OCI-LY7 (cell line): Measurements from ENCODE around the gene CYB561D1. TPM values are rescaled to one million over a fixed set of nuclear protein-coding genes. Genes with fewer than 3 reads are reported as not detected.

Source experiments
- BruUV-seq: library from RNA; stranded (reverse); fragments of 400-500 nt; replicated peaks from 2 replicates; lab custom pipeline; 2021; lab: Mats Ljungman, UMichigan
- CTCF ChIA-PET: fragments of 300-600 bp; sonication (Branson Sonifier 250); formaldehyde crosslinking; loops from one replicate; lab custom pipeline; 2022; ENCODE audit warnings: antibody characterized with exemption; ENCODE audit not compliant: unreplicated experiment; lab: Charles Lee
- POLR2A ChIA-PET: fragments of 300-600 bp; sonication (Branson Sonifier 250); formaldehyde crosslinking; loops from one replicate; lab custom pipeline; 2022; ENCODE audit warnings: antibody characterized with exemption; lab: Charles Lee
- DNase-seq: peaks from one replicate; pipeline ENCODE4 v3.0.0-alpha.2; 2015; ENCODE audit warnings: low spot score
- H2AFZ ChIP-seq: fragments of 200-600 bp; sonication (generic), shearing (Covaris generic); 2 replicates; pipeline ENCODE4 v1.6.1; 2014; ENCODE audit warnings: mild to moderate bottlenecking, antibody characterized with exemption, low read length, moderate library complexity
- H3K27ac ChIP-seq: fragments of 200-600 bp; sonication (generic); 2 replicates; pipeline ENCODE4 v1.5.1; 2014; ENCODE audit warnings: mixed run types, low read depth, mild to moderate bottlenecking, moderate library complexity, low read length, inconsistent platforms; ENCODE audit not compliant: poor library complexity, severe bottlenecking
- H3K36me3 ChIP-seq: fragments of 200-600 bp; sonication (generic); 2 replicates; pipeline ENCODE4 v1.6.1; 2014; ENCODE audit warnings: mild to moderate bottlenecking, antibody characterized with exemption, low read length, moderate library complexity, mixed read lengths; ENCODE audit not compliant: insufficient read depth
- H3K4me1 ChIP-seq: fragments of 200-600 bp; sonication (generic); 2 replicates; pipeline ENCODE4 v1.5.1; 2014; ENCODE audit warnings: mild to moderate bottlenecking, low read length; ENCODE audit not compliant: insufficient read depth, poor library complexity, severe bottlenecking
- H3K4me2 ChIP-seq: fragments of 200-600 bp; sonication (generic); 2 replicates; pipeline ENCODE4 v1.6.1; 2014; ENCODE audit warnings: mild to moderate bottlenecking, low read length
- H3K4me3 ChIP-seq: fragments of 200-600 bp; sonication (generic); 2 replicates; pipeline ENCODE4 v1.5.1; 2014; ENCODE audit warnings: mild to moderate bottlenecking, low read depth, low read length; ENCODE audit not compliant: poor library complexity, severe bottlenecking
- H3K79me2 ChIP-seq: fragments of 200-600 bp; sonication (generic); 2 replicates; pipeline ENCODE4 v1.6.1; 2016; ENCODE audit warnings: low read depth, mild to moderate bottlenecking, low read length, moderate library complexity, mixed read lengths; ENCODE audit not compliant: insufficient read depth
- H3K9me2 ChIP-seq: fragments of 200-600 bp; sonication (generic); 2 replicates; pipeline ENCODE4 v1.6.1; 2016; ENCODE audit warnings: mild to moderate bottlenecking, low read length, mixed read lengths; ENCODE audit not compliant: insufficient read depth
- H3K9me3 ChIP-seq: fragments of 200-600 bp; sonication (generic); 2 replicates; pipeline ENCODE4 v1.6.1; 2014; ENCODE audit warnings: mild to moderate bottlenecking, mixed run types, low read length, mixed read lengths
- H4K20me1 ChIP-seq: fragments of 200-600 bp; sonication (generic); 2 replicates; pipeline ENCODE4 v1.6.1; 2014; ENCODE audit warnings: mild to moderate bottlenecking, antibody characterized with exemption, low read length, moderate library complexity, mixed read lengths; ENCODE audit not compliant: insufficient read depth
- CTCF ChIP-seq: fragments of 200-600 bp; sonication (generic); conservative IDR thresholded peaks from 2 replicates; pipeline ENCODE4 v1.5.1; 2014; ENCODE audit warnings: mild to moderate bottlenecking, antibody characterized with exemption, low read length, moderate library complexity, mixed read lengths
- EZH2phosphoT487 ChIP-seq: fragments of 200-600 bp; sonication (generic); IDR thresholded peaks from 2 replicates; pipeline ENCODE4 v1.6.1; 2018; ENCODE audit warnings: low read depth, borderline replicate concordance, mild to moderate bottlenecking, mixed run types, antibody characterized with exemption, low read length, moderate library complexity, mixed read lengths
- intact Hi-C: fragments of 100-400 bp; cut with micrococcal nuclease; formaldehyde crosslinking; loops from one replicate; pipeline ENCODE4 v1.10.0; 2022; ENCODE audit not compliant: unreplicated experiment
- total RNA-seq, 2 experiments: library from RNA; depleted of rRNA in 1 of 2; stranded (reverse); fragments of >200 nt in 1 of 2; shearing (Covaris generic) in 1 of 2; gene quantifications; 2 replicates each; pipeline ENCODE4 v1.2.3, GENCODE V29; 2014 to 2022

Gene CYB561D1
- total RNA-seq, 2 experiments from 2014 or later, result 6.2 to 10.5 TPM

DNA sequence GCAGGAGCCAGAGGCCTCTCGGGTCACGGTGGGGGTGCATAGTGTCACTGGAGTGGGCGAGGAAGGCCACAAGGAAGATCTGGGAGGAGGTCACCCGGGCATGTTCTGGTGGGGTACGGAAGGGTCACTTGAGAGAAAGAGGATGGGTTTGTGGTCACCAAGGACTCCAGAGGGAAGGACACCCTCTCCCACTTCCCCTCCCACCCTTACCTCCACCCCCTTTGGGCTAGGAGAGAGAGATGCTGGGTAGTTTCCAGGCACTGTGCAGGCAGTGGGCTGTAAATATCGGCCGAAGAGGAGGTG, 14.9 kb downstream of the CYB561D1 start:
- Histone ChIP-seq H3K9me3 (no peaks in the 10 kb centered on the region), H3K27ac (no peak overlapping the region), H2AFZ (no peak overlapping the region), H3K4me3 (peak overlapping the region; percentile 59), H4K20me1 (no peaks in the 10 kb centered on the region), H3K4me2 (peak overlapping the region; percentile 50; the same call in 1 of the 2 replicates), H3K4me1 (peaks cover 3% of the 10 kb centered on the region), H3K79me2 (no peaks in the 10 kb centered on the region), H3K36me3 (no peaks in the 10 kb centered on the region), H3K9me2 (no peaks in the 10 kb centered on the region)
- ChIA-PET CTCF (interaction anchor here (1.0 kb wide), 2 partner anchors 18 to 24 kb away, joined by 3 read pairs; no protein-coding TSS in a partner anchor), POLR2A (no interaction called here)
- TF ChIP-seq CTCF, result no peak
- no peak for TF ChIP-seq EZH2phosphoT487
- intact Hi-C loops, result no loop called here
- no TSS peak for BruUV-seq
- DNase-seq, result no peak

DNA sequence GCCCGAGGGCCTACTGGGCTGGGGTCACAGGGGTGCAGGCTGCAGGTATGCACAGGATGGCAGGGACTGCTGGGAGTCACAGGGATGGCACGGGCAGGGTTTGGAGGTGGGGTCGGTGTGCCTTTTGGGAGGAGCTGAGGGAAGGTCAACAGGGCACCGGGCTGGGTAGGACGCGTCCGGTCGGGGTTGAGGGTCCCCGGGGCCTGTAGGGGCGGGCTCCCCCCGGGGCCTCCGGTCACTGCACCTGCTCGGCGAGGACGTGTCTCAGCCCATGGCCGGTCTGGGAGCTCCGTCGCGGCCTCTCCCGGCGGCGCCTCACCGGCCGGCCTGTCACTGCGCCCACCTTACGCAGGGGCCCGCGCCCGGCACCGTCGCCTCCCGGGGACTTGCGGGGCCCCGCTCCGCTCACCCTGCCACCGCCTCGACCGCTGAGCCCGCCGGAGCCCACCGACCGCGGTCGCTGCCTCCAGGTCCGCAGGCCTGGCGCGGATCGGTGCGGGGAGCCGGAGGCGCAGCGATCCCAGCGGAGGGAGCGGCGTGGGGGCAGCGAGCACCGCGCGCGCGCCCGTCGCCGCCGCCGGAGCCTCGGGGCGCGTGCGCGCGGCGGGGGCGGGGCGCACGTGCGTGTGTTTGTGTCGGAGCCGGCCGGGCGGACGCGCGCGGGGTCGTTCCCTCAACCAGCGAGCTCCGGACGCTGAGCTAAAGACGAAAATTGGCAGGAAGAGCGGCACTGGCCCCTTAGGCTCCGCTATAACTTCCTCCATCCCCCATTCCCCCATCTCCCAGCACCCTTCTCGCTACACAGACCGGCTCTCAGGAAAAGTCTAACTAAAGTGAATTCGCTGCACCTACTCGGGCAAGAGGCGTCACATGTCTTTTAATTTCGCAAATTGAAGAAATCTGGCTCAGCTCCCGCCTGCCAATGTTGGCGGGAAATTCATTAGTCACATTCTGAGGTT, 15.6 kb downstream of the CYB561D1 start, which contains the start of gene AMIGO1:
Gene AMIGO1, minus strand, starts transcription at position 552 of the 959 bp plus-strand sequence. CDS start 815 bp downstream, outside the sequence.
- peak within 1 kb of the TSS; percentile 59 for H3K4me3 ChIP-seq
- peak within 1 kb of the TSS; percentile 52 for H3K4me2 ChIP-seq
- H3K9me2 ChIP-seq, result no peaks in the 10 kb centered on the region
- DNase-seq, result peak; percentile 60
- peaks cover 3% of the 10 kb centered on the region for H3K4me1 ChIP-seq
- H4K20me1 ChIP-seq, result no peaks in the 10 kb centered on the region
- H3K79me2 ChIP-seq, result no peaks in the 10 kb centered on the region
- BruUV-seq, result no TSS peak
- H3K27ac ChIP-seq, result no peak within 1 kb of the TSS
- no peaks in the 10 kb centered on the region for H3K36me3 ChIP-seq
- ChIA-PET POLR2A (interaction anchor here (0.7 kb wide), 1 partner anchor 701 kb away, joined by 3 read pairs; no protein-coding TSS in a partner anchor), CTCF (interaction anchor here (1.0 to 1.6 kb wide), 3 partner anchors 19 to 23 kb away, joined by 3 read pairs; no protein-coding TSS in a partner anchor)
- TF ChIP-seq EZH2phosphoT487, result no peak
- no peak for TF ChIP-seq CTCF
- intact Hi-C loops, result no loop called here
- no peaks in the 10 kb centered on the region for H3K9me3 ChIP-seq
- H2AFZ ChIP-seq, result peak within 1 kb of the TSS; percentile 15; the same call in 1 of the 2 replicates
